Astrocyte (in vitro differentiated cells and primary cell): Measurements from ENCODE around the gene SRPRB. TPM values are rescaled to one million over a fixed set of nuclear protein-coding genes. Genes with fewer than 3 reads are reported as not detected.
"Not testable (repeated sequence)": the region's sequence is repeated elsewhere in the genome, so short reads cannot be mapped to it uniquely, and the experiment has no call there.

ENCODE experiments used
- DNase-seq: peaks from one replicate; pipeline ENCODE4 v3.0.0-alpha.2; 2010; ENCODE audit warnings: low read depth
- FAIRE-seq: peaks from 2 replicates; lab custom pipeline; 2011; peaks lifted over from hg19 to GRCh38; lab: Jason Lieb, UNC
- H2AFZ ChIP-seq: 2 replicates; pipeline ENCODE4 v1.6.0; 2012; ENCODE audit warnings: low read depth, low read length, inconsistent platforms
- H3K27ac ChIP-seq: 2 replicates; pipeline ENCODE4 v1.5.1; 2011; ENCODE audit warnings: low read depth, low read length, inconsistent platforms
- H3K27me3 ChIP-seq: 2 replicates; pipeline ENCODE4 v1.6.0; 2011; ENCODE audit warnings: low read length, inconsistent platforms; ENCODE audit not compliant: insufficient read depth
- H3K36me3 ChIP-seq: 2 replicates; pipeline ENCODE4 v1.5.1; 2011; ENCODE audit warnings: low read length, inconsistent platforms; ENCODE audit not compliant: insufficient read depth
- H3K4me1 ChIP-seq: 2 replicates; pipeline ENCODE4 v1.5.1; 2011; ENCODE audit warnings: low read length, inconsistent platforms; ENCODE audit not compliant: insufficient read depth
- H3K4me2 ChIP-seq: 2 replicates; pipeline ENCODE4 v1.6.0; 2012; ENCODE audit warnings: low read length, inconsistent platforms
- H3K4me3 ChIP-seq: 2 replicates; pipeline ENCODE4 v1.5.1; 2011; ENCODE audit warnings: low read depth, mild to moderate bottlenecking, low read length, inconsistent platforms; ENCODE audit not compliant: insufficient read depth
- H3K79me2 ChIP-seq: 2 replicates; pipeline ENCODE4 v1.6.0; 2012; ENCODE audit warnings: mild to moderate bottlenecking, low read length, inconsistent platforms; ENCODE audit not compliant: insufficient read depth
- H3K9ac ChIP-seq: 2 replicates; pipeline ENCODE4 v1.6.0; 2012; ENCODE audit warnings: mild to moderate bottlenecking, low read length, inconsistent platforms
- H3K9me3 ChIP-seq: 2 replicates; pipeline ENCODE4 v1.5.1; 2012; ENCODE audit warnings: low read depth, mild to moderate bottlenecking, low read length, inconsistent platforms; ENCODE audit not compliant: insufficient read depth
- H4K20me1 ChIP-seq: 2 replicates; pipeline ENCODE4 v1.6.0; 2012; ENCODE audit warnings: low read length, inconsistent platforms; ENCODE audit not compliant: insufficient read depth
- H3K27ac Mint-ChIP-seq: one replicate; pipeline ENCODE4 v1.8.0; 2021; ENCODE audit warnings: mild to moderate bottlenecking, mixed read lengths; ENCODE audit not compliant: unreplicated experiment
- H3K27me3 Mint-ChIP-seq: one replicate; pipeline ENCODE4 v1.8.0; 2021; ENCODE audit warnings: low read depth, mixed read lengths; ENCODE audit not compliant: unreplicated experiment
- H3K36me3 Mint-ChIP-seq: one replicate; pipeline ENCODE4 v1.8.0; 2021; ENCODE audit warnings: low read depth, mixed read lengths; ENCODE audit not compliant: unreplicated experiment
- H3K4me1 Mint-ChIP-seq: one replicate; pipeline ENCODE4 v1.8.0; 2021; ENCODE audit warnings: low read depth, mixed read lengths; ENCODE audit not compliant: unreplicated experiment
- H3K4me3 Mint-ChIP-seq: one replicate; pipeline ENCODE4 v1.8.0; 2021; ENCODE audit warnings: mild to moderate bottlenecking, moderate library complexity, mixed read lengths; ENCODE audit not compliant: unreplicated experiment
- H3K9me3 Mint-ChIP-seq: one replicate; pipeline ENCODE4 v1.8.0; 2021; ENCODE audit warnings: mild to moderate bottlenecking, mixed read lengths; ENCODE audit not compliant: unreplicated experiment
- EZH2 ChIP-seq: IDR thresholded peaks from 2 replicates; pipeline ENCODE4 v1.6.1; 2012; ENCODE audit warnings: mild to moderate bottlenecking, low read length, inconsistent platforms; ENCODE audit not compliant: insufficient read depth
- total RNA-seq: library from RNA; stranded (reverse); gene quantifications from 2 replicates; pipeline ENCODE4 v1.2.1, GENCODE V29; 2021
- TF ChIP-seq, protein P1 (sequence below): IDR thresholded peaks from 2 replicates; pipeline ENCODE4 v1.5.1; 2011; ENCODE audit warnings: low read depth, mild to moderate bottlenecking, inconsistent platforms, low read length, moderate library complexity; ENCODE audit not compliant: insufficient read depth

Gene SRPRB
- total RNA-seq, 1 donor from 2014 or later = 83.8 TPM

DNA sequence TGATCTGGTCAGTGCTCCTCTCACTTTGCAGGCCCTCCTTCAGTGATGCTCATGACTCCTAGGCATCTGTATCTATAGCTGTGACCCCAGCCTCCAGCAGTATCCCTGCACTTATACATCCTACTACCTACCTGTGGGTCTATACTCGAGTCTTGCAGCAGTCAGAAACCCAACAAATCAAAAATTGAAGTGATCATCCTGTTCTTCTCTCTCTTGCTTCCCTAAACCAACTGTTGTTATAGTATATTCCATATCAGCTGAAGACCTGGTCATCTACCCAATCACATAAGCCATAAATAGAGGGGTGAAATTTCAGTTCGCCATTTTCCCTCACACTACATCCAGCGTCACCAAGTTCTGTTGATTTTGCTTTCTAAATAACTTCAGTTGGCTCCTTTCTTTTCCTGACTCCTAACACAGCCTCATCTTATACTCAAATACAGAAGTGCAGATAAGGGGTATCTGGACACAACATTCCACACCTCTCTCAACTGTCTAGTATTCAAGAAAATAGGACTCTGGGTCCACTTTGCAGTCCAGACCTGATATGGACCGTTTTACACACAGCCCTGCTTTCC is 25.9 kb upstream of the SRPRB start:
- H3K27ac Mint-ChIP-seq = no peak overlapping the region

DNA sequence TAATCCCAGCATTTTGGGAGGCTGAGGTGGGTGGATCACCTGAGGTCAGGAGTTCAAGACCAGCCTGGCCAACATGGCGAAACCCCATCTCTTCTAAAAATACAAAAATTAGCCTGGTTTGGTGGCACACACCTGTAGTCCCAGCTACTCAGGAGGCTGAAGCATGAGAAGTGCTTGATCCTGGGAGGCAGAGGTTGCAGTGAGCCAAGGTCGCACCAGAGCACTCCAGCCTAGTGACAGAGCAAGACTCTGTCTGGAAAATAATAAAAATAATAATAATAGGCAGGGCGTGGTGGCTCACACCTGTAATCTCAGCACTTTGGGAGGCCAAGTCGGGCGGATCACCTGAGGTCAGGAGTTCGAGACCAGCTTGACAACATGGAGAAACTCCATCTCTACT is 24.9 kb upstream of the SRPRB start:
- not testable (repeated sequence) for H3K9me3 Mint-ChIP-seq, DNase-seq, H3K36me3 Mint-ChIP-seq, H3K79me2 ChIP-seq, H3K27ac ChIP-seq, H3K27ac Mint-ChIP-seq, H3K9ac ChIP-seq, H3K4me3 ChIP-seq, H3K27me3 ChIP-seq, H3K27me3 Mint-ChIP-seq, H3K4me1 ChIP-seq, FAIRE-seq, H3K36me3 ChIP-seq, H3K4me2 ChIP-seq, H2AFZ ChIP-seq, H4K20me1 ChIP-seq, H3K9me3 ChIP-seq, H3K4me1 Mint-ChIP-seq, H3K4me3 Mint-ChIP-seq

More for the DNA sequence above, 25.9 kb upstream of the SRPRB start:
- no peak overlapping the region for H2AFZ ChIP-seq
- no peaks in the 10 kb centered on the region for H4K20me1 ChIP-seq
- H3K4me3 ChIP-seq = no peak overlapping the region
- Mint-ChIP-seq H3K27me3 (no peaks in the 10 kb centered on the region), H3K36me3 (no peaks in the 10 kb centered on the region), H3K4me3 (no peak overlapping the region), H3K9me3 (no peaks in the 10 kb centered on the region), H3K4me1 (no peaks in the 10 kb centered on the region)
- no peaks in the 10 kb centered on the region for H3K36me3 ChIP-seq
- FAIRE-seq (no peak), DNase-seq (no peak)
- H3K9me3 ChIP-seq = peaks cover 3% of the 10 kb centered on the region
- H3K27ac ChIP-seq = no peak overlapping the region
- no peaks in the 10 kb centered on the region for H3K79me2 ChIP-seq
- H3K4me1 ChIP-seq = no peaks in the 10 kb centered on the region
- H3K27me3 ChIP-seq = no peaks in the 10 kb centered on the region
- H3K9ac ChIP-seq = no peak overlapping the region
- no peak overlapping the region for H3K4me2 ChIP-seq
- TF ChIP-seq, protein P1, sequence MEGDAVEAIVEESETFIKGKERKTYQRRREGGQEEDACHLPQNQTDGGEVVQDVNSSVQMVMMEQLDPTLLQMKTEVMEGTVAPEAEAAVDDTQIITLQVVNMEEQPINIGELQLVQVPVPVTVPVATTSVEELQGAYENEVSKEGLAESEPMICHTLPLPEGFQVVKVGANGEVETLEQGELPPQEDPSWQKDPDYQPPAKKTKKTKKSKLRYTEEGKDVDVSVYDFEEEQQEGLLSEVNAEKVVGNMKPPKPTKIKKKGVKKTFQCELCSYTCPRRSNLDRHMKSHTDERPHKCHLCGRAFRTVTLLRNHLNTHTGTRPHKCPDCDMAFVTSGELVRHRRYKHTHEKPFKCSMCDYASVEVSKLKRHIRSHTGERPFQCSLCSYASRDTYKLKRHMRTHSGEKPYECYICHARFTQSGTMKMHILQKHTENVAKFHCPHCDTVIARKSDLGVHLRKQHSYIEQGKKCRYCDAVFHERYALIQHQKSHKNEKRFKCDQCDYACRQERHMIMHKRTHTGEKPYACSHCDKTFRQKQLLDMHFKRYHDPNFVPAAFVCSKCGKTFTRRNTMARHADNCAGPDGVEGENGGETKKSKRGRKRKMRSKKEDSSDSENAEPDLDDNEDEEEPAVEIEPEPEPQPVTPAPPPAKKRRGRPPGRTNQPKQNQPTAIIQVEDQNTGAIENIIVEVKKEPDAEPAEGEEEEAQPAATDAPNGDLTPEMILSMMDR = no peak
- TF ChIP-seq EZH2 = no peak

DNA sequence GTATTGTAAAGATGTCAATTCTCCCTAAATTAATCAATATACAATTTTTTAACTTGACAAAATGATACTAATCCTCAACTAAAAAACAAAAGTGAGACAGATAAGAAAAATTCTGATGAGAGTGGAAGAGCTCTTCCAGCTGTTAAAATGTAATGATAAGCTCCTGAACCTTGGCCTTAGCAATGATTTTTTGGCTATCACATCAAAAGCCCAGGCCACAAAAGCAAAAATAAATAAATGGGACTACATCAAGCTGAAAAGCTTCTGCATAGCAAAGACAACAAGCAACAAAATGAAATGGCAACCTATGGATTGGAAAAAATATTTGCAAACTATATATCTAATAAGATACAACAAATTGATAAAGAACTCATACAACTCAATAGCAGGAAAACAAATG is 24.0 kb upstream of the SRPRB start:
- H3K27ac ChIP-seq = no peak overlapping the region
- Mint-ChIP-seq H3K4me3 (no peak overlapping the region), H3K36me3 (no peaks in the 10 kb centered on the region), H3K27me3 (no peaks in the 10 kb centered on the region), H3K9me3 (no peaks in the 10 kb centered on the region), H3K4me1 (no peaks in the 10 kb centered on the region), H3K27ac (no peak overlapping the region)
- H3K36me3 ChIP-seq = no peaks in the 10 kb centered on the region
- DNase-seq = no peak
- no peak overlapping the region for H3K4me3 ChIP-seq
- no peak overlapping the region for H3K9ac ChIP-seq
- no peak overlapping the region for H2AFZ ChIP-seq
- H3K79me2 ChIP-seq = no peaks in the 10 kb centered on the region
- FAIRE-seq = no peak
- no peaks in the 10 kb centered on the region for H3K4me1 ChIP-seq
- no peaks in the 10 kb centered on the region for H4K20me1 ChIP-seq
- no peak overlapping the region for H3K4me2 ChIP-seq
- TF ChIP-seq, protein P1 = no peak
- TF ChIP-seq EZH2 = no peak
- peaks cover 3% of the 10 kb centered on the region for H3K9me3 ChIP-seq
- H3K27me3 ChIP-seq = no peaks in the 10 kb centered on the region
